HepG2 (cell line): Measurements from ENCODE around the gene CDC14A. TPM values are rescaled to one million over a fixed set of nuclear protein-coding genes. Genes with fewer than 3 reads are reported as not detected.

Source experiments
- MAF1 ChIP-seq: sonication (generic); formaldehyde crosslinking; IDR thresholded peaks from 2 replicates; pipeline ENCODE4 v1.5.0; 2020; ENCODE audit warnings: missing genetic modification reagents, borderline replicate concordance
- MAZ ChIP-seq, 2 experiments: sonication (generic) in 1 of 2; formaldehyde crosslinking in 1 of 2; IDR thresholded peaks; 2 replicates each; pipeline versions ENCODE4 v1.5.0 to v1.6.1; 2012 to 2020; ENCODE audit warnings: low read depth in 2 of 2, mild to moderate bottlenecking in 2 of 2, borderline replicate concordance in 1 of 2, improper control_type of control experiment in 1 of 2, low read length in 1 of 2, missing genetic modification reagents in 1 of 2, moderate library complexity in 1 of 2
- MXD1 ChIP-seq: sonication (generic); formaldehyde crosslinking; IDR thresholded peaks from 2 replicates; pipeline ENCODE4 v1.4.0; 2020; ENCODE audit warnings: mild to moderate bottlenecking, missing genetic modification reagents
- NONO ChIP-seq, 2 experiments: fragments of 450-650 bp in 1 of 2; sonication (generic) in 1 of 2; formaldehyde crosslinking in 1 of 2; IDR thresholded peaks in 1 of 2; conservative IDR thresholded peaks in 1 of 2; 2 replicates each; pipeline versions ENCODE4 v1.6.1 to v1.8.0; 2017 to 2022; ENCODE audit warnings: mild to moderate bottlenecking in 1 of 2, missing genetic modification reagents in 1 of 2, moderate library complexity in 1 of 2
- ZBTB7B ChIP-seq: sonication (generic); formaldehyde crosslinking; IDR thresholded peaks from 2 replicates; pipeline ENCODE4 v1.4.0; 2020; ENCODE audit warnings: missing genetic modification reagents
- ZNF232 ChIP-seq: sonication (generic); formaldehyde crosslinking; IDR thresholded peaks from 2 replicates; pipeline ENCODE4 v1.4.0; 2020; ENCODE audit warnings: missing genetic modification reagents, borderline replicate concordance
- ZNF3 ChIP-seq: IDR thresholded peaks from 2 replicates; pipeline ENCODE4 v1.7.0; 2017; ENCODE audit warnings: inconsistent platforms
- ZNF335 ChIP-seq: sonication (generic); formaldehyde crosslinking; IDR thresholded peaks from 2 replicates; pipeline ENCODE4 v1.4.0; 2020; ENCODE audit warnings: missing genetic modification reagents
- ZNF446 ChIP-seq: sonication (generic); formaldehyde crosslinking; IDR thresholded peaks from 2 replicates; pipeline ENCODE4 v1.5.0; 2020; ENCODE audit warnings: mild to moderate bottlenecking, missing genetic modification reagents
- ZNF580 ChIP-seq: IDR thresholded peaks from 2 replicates; pipeline ENCODE4 v1.6.1; 2016; ENCODE audit warnings: low read depth, borderline replicate concordance
- ZNF83 ChIP-seq: sonication (generic); formaldehyde crosslinking; IDR thresholded peaks from 2 replicates; pipeline ENCODE4 v1.4.0; 2020; ENCODE audit warnings: missing genetic modification reagents, mild to moderate bottlenecking, borderline replicate concordance
- polyA plus RNA-seq, 8 experiments: library from polyadenylated mRNA; depleted of rRNA in 3 of 8; stranded (reverse) in 7 of 8; unstranded in 1 of 8; fragments of >200 nt; fragmentation: Illumina TruSeq in 4 of 8; extraction: Trizol in 4 of 8; gene quantifications; 2 replicates each; pipeline versions ENCODE4 v1.2.1 to v1.2.3, GENCODE V29; 2011 to 2016; ENCODE audit warnings: low read depth in 4 of 8, missing spikeins in 1 of 8, mixed read lengths in 1 of 8; ENCODE audit not compliant: insufficient read depth in 1 of 8
- total RNA-seq, 5 experiments: library from RNA; depleted of rRNA; stranded (reverse); fragments of >200 nt; fragmentation: Illumina TruSeq; extraction: Trizol; gene quantifications; 2 replicates each; pipeline ENCODE4 v1.2.3, GENCODE V29; 2016; ENCODE audit warnings: low read depth in 1 of 5
- TF ChIP-seq, protein P1 (sequence below): sonication (generic); formaldehyde crosslinking; IDR thresholded peaks from 2 replicates; pipeline ENCODE4 v1.4.0; 2020; ENCODE audit warnings: mild to moderate bottlenecking, missing genetic modification reagents
- TF ChIP-seq, protein P2 (sequence below): IDR thresholded peaks from 2 replicates; pipeline ENCODE4 v1.6.1; 2016; ENCODE audit warnings: mild to moderate bottlenecking
- TF ChIP-seq, protein P3 (sequence below): sonication (generic); formaldehyde crosslinking; IDR thresholded peaks from 2 replicates; pipeline ENCODE4 v1.8.1; 2023; ENCODE audit warnings: mild to moderate bottlenecking, moderate library complexity, missing genetic modification reagents
- TF ChIP-seq, protein P4 (sequence below): sonication (generic); formaldehyde crosslinking; IDR thresholded peaks from 2 replicates; pipeline ENCODE4 v1.4.0; 2020; ENCODE audit warnings: missing genetic modification reagents, borderline replicate concordance

The CDC14A gene
- total and polyA plus RNA-seq, 2 of the 13 experiments (the other 11 are each of a cell fraction or from before 2014, with no cell fraction given): 2.8 to 4.9 TPM

GRCh38 chr1:100392756-100393155 is 40.5 kb downstream of the CDC14A start (continued):
- TF ChIP-seq, protein P1, sequence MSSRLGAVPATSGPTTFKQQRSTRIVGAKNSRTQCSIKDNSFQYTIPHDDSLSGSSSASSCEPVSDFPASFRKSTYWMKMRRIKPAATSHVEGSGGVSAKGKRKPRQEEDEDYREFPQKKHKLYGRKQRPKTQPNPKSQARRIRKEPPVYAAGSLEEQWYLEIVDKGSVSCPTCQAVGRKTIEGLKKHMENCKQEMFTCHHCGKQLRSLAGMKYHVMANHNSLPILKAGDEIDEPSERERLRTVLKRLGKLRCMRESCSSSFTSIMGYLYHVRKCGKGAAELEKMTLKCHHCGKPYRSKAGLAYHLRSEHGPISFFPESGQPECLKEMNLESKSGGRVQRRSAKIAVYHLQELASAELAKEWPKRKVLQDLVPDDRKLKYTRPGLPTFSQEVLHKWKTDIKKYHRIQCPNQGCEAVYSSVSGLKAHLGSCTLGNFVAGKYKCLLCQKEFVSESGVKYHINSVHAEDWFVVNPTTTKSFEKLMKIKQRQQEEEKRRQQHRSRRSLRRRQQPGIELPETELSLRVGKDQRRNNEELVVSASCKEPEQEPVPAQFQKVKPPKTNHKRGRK (CRISPR knock-in tag): no peak
- TF ChIP-seq MXD1 (CRISPR knock-in tag): no peak
- no peak for TF ChIP-seq MAF1 (CRISPR knock-in tag)
- no peak for TF ChIP-seq ZBTB7B
- TF ChIP-seq, protein P2, sequence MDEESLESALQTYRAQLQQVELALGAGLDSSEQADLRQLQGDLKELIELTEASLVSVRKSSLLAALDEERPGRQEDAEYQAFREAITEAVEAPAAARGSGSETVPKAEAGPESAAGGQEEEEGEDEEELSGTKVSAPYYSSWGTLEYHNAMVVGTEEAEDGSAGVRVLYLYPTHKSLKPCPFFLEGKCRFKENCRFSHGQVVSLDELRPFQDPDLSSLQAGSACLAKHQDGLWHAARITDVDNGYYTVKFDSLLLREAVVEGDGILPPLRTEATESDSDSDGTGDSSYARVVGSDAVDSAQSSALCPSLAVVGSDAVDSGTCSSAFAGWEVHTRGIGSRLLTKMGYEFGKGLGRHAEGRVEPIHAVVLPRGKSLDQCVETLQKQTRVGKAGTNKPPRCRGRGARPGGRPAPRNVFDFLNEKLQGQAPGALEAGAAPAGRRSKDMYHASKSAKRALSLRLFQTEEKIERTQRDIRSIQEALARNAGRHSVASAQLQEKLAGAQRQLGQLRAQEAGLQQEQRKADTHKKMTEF (CRISPR knock-in tag): no peak
- TF ChIP-seq, protein P3, sequence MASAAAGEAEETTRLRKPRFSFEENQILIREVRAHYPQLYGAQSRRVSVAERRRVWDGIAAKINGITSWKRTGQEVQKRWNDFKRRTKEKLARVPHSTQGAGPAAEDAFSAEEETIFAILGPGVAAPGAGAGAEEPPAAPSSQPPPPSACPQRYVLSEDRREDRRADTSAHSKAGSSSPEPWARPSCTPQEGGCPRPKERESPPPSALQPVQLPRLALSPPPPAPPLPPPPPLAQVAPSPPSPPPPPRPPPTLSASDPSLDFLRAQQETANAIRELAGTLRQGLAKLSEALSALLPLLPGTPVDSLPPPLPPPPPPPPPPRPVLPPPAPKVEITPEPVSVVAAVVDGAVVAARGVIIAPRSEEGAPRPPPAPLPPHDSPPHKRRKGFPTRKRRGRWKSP (CRISPR knock-in tag): no peak
- no peak for TF ChIP-seq ZNF446
- TF ChIP-seq ZNF83 (CRISPR knock-in tag): no peak
- no peak for TF ChIP-seq MAZ (IDR thresholded peaks at IDR 0.05; ENCODE audit: borderline replicate concordance, low read depth, low read length)
- no peak for TF ChIP-seq MAZ (CRISPR knock-in tag; IDR thresholded peaks at IDR 0.05; ENCODE audit: low read depth)
- TF ChIP-seq ZNF335 (CRISPR knock-in tag): no peak
- no peak for TF ChIP-seq ZNF232 (CRISPR knock-in tag)
- TF ChIP-seq ZNF580 (CRISPR knock-in tag): no peak
- TF ChIP-seq, protein P4, sequence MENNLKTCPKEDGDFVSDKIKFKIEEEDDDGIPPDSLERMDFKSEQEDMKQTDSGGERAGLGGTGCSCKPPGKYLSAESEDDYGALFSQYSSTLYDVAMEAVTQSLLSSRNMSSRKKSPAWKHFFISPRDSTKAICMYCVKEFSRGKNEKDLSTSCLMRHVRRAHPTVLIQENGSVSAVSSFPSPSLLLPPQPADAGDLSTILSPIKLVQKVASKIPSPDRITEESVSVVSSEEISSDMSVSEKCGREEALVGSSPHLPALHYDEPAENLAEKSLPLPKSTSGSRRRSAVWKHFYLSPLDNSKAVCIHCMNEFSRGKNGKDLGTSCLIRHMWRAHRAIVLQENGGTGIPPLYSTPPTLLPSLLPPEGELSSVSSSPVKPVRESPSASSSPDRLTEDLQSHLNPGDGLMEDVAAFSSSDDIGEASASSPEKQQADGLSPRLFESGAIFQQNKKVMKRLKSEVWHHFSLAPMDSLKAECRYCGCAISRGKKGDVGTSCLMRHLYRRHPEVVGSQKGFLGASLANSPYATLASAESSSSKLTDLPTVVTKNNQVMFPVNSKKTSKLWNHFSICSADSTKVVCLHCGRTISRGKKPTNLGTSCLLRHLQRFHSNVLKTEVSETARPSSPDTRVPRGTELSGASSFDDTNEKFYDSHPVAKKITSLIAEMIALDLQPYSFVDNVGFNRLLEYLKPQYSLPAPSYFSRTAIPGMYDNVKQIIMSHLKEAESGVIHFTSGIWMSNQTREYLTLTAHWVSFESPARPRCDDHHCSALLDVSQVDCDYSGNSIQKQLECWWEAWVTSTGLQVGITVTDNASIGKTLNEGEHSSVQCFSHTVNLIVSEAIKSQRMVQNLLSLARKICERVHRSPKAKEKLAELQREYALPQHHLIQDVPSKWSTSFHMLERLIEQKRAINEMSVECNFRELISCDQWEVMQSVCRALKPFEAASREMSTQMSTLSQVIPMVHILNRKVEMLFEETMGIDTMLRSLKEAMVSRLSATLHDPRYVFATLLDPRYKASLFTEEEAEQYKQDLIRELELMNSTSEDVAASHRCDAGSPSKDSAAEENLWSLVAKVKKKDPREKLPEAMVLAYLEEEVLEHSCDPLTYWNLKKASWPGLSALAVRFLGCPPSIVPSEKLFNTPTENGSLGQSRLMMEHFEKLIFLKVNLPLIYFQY: no peak
- no peak for TF ChIP-seq NONO (IDR thresholded peaks at IDR 0.05)
- TF ChIP-seq NONO (CRISPR knock-in tag; conservative IDR thresholded peaks at IDR 0.05): no peak
- no peak for TF ChIP-seq ZNF3
